IMR-90 (cell line): ENCODE data around the gene ACSS1. TPM values are rescaled to one million over a fixed set of nuclear protein-coding genes. Genes with fewer than 3 reads are reported as not detected.

Experiments
- ATAC-seq: fragments of 200-7000 bp; cut with Tn5 transposase; 2 replicates; pipeline ENCODE4 v1.9.1; 2020; ENCODE audit warnings: low read depth, mild to moderate bottlenecking, moderate library complexity
- BruUV-seq: library from RNA; stranded (reverse); fragments of 400-500 nt; replicated peaks from 2 replicates; lab custom pipeline; 2021; lab: Mats Ljungman, UMichigan
- CTCF ChIA-PET: fragments of 300-600 bp; formaldehyde crosslinking; extraction: SDS; loops from one replicate; lab custom pipeline; 2021; ENCODE audit warnings: antibody characterized with exemption; lab: Yijun Ruan, JAX
- POLR2A ChIA-PET: fragments of 300-600 bp; sonication (Branson Sonifier 250); formaldehyde crosslinking; loops from one replicate; lab custom pipeline; 2022; ENCODE audit warnings: antibody characterized with exemption; ENCODE audit not compliant: unreplicated experiment; lab: Charles Lee
- DNase-seq: peaks from one replicate; pipeline ENCODE4 v3.0.0; 2013
- H2AFZ ChIP-seq: replicated peaks from 2 replicates; pipeline ENCODE3; 2013; ENCODE audit warnings: low read length, mild to moderate bottlenecking; ENCODE audit not compliant: poor library complexity
- H2AK5ac ChIP-seq: 2 replicates; pipeline ENCODE4 v1.6.1; 2013; ENCODE audit warnings: low read depth, low read length, inconsistent platforms
- H2AK9ac ChIP-seq: replicated peaks from 2 replicates; pipeline ENCODE3; 2013; ENCODE audit warnings: mild to moderate bottlenecking, low read depth, low read length, moderate library complexity; ENCODE audit not compliant: poor library complexity
- H2BK120ac ChIP-seq: 2 replicates; pipeline ENCODE4 v1.6.1; 2013; ENCODE audit warnings: low read depth, low read length, inconsistent platforms
- H2BK15ac ChIP-seq: 3 replicates; pipeline ENCODE4 v1.6.1; 2013; ENCODE audit warnings: low read depth, low read length, inconsistent platforms
- H2BK20ac ChIP-seq: 2 replicates; pipeline ENCODE4 v1.6.1; 2013; ENCODE audit warnings: low read depth, mild to moderate bottlenecking, inconsistent platforms, low read length, moderate library complexity
- H2BK5ac ChIP-seq: 2 replicates; pipeline ENCODE4 v1.6.1; 2013; ENCODE audit warnings: mild to moderate bottlenecking, low read depth, low read length, inconsistent platforms; ENCODE audit not compliant: poor library complexity, severe bottlenecking
- H3K14ac ChIP-seq: replicated peaks from 2 replicates; pipeline ENCODE4 v1.6.1; 2013; ENCODE audit warnings: low read depth, low read length, inconsistent platforms
- H3K18ac ChIP-seq: 2 replicates; pipeline ENCODE4 v1.6.1; 2013; ENCODE audit warnings: low read depth, low read length, control low read depth
- H3K23ac ChIP-seq: 2 replicates; pipeline ENCODE4 v1.6.1; 2013; ENCODE audit warnings: low read depth, low read length, inconsistent platforms
- H3K27ac ChIP-seq: 2 replicates; pipeline ENCODE4 v1.5.1; 2013; ENCODE audit warnings: mild to moderate bottlenecking, control low read depth, low read length; ENCODE audit not compliant: insufficient read depth
- H3K27me3 ChIP-seq: 2 replicates; pipeline ENCODE4 v1.6.1; 2013; ENCODE audit warnings: low read length; ENCODE audit not compliant: control insufficient read depth, insufficient read depth
- H3K36me3 ChIP-seq: 2 replicates; pipeline ENCODE4 v1.6.1; 2013; ENCODE audit warnings: low read length, mixed read lengths; ENCODE audit not compliant: control insufficient read depth, insufficient read depth
- H3K4ac ChIP-seq: 2 replicates; pipeline ENCODE4 v1.6.1; 2013; ENCODE audit warnings: low read depth, low read length, inconsistent platforms
- H3K4me1 ChIP-seq: 2 replicates; pipeline ENCODE4 v1.6.1; 2013; ENCODE audit warnings: low read length, mixed read lengths; ENCODE audit not compliant: control insufficient read depth, insufficient read depth
- H3K4me2 ChIP-seq: 2 replicates; pipeline ENCODE4 v1.6.1; 2013; ENCODE audit warnings: low read depth, mild to moderate bottlenecking, control low read depth, low read length, moderate library complexity
- H3K4me3 ChIP-seq: 2 replicates; pipeline ENCODE4 v1.5.1; 2013; ENCODE audit warnings: low read depth, mild to moderate bottlenecking, control low read depth, low read length, moderate library complexity; ENCODE audit not compliant: insufficient read depth
- H3K56ac ChIP-seq: 2 replicates; pipeline ENCODE4 v1.6.1; 2013; ENCODE audit warnings: low read length, inconsistent platforms; ENCODE audit not compliant: insufficient read depth; ENCODE audit errors: extremely low read depth
- H3K79me1 ChIP-seq, 2 experiments: 2 replicates each; pipeline ENCODE4 v1.6.1; 2013; ENCODE audit warnings: low read length in 2 of 2, inconsistent platforms in 1 of 2, low read depth in 1 of 2
- H3K9ac ChIP-seq: 2 replicates; pipeline ENCODE4 v1.6.1; 2013; ENCODE audit warnings: low read depth, low read length, control low read depth
- H3K9me1 ChIP-seq: 2 replicates; pipeline ENCODE4 v1.6.1; 2013; ENCODE audit warnings: low read length, inconsistent platforms; ENCODE audit not compliant: insufficient read depth
- H3K9me3 ChIP-seq: 2 replicates; pipeline ENCODE4 v1.6.1; 2013; ENCODE audit warnings: low read length; ENCODE audit not compliant: control insufficient read depth, insufficient read depth
- H4K20me1 ChIP-seq: 2 replicates; pipeline ENCODE4 v1.6.1; 2013; ENCODE audit warnings: low read length, inconsistent platforms; ENCODE audit not compliant: insufficient read depth
- H4K5ac ChIP-seq: 2 replicates; pipeline ENCODE4 v1.6.1; 2013; ENCODE audit warnings: mild to moderate bottlenecking, low read depth, low read length, control low read depth
- H4K8ac ChIP-seq, 2 experiments: 2 replicates each; pipeline ENCODE4 v1.6.1; 2013; ENCODE audit warnings: low read depth in 2 of 2, low read length in 2 of 2, control low read depth in 1 of 2, inconsistent platforms in 1 of 2
- H4K91ac ChIP-seq: 2 replicates; pipeline ENCODE4 v1.6.1; 2013; ENCODE audit warnings: low read depth, low read length, inconsistent platforms; ENCODE audit not compliant: insufficient read depth
- CEBPB ChIP-seq: IDR thresholded peaks from 2 replicates; pipeline ENCODE4 v1.6.1; 2012; ENCODE audit warnings: low read depth, low read length, improper control_type of control experiment
- CTCF ChIP-seq: conservative IDR thresholded peaks from 2 replicates; pipeline ENCODE4 v1.5.1; 2012; ENCODE audit warnings: mild to moderate bottlenecking, low read depth, low read length, improper control_type of control experiment
- FOS ChIP-seq: fragments of 150-350 bp; IDR thresholded peaks from 2 replicates; pipeline ENCODE4 v1.6.1; 2016; ENCODE audit warnings: low read depth, low read length
- MAFK ChIP-seq: IDR thresholded peaks from 2 replicates; pipeline ENCODE4 v1.6.1; 2012; ENCODE audit warnings: low read depth, low read length, improper control_type of control experiment
- MXI1 ChIP-seq: IDR thresholded peaks from 2 replicates; pipeline ENCODE4 v1.6.1; 2012; ENCODE audit warnings: low read depth, mild to moderate bottlenecking, low read length, moderate library complexity, borderline replicate concordance
- NFE2L2 ChIP-seq: fragments of 150-350 bp; IDR thresholded peaks from 2 replicates; pipeline ENCODE4 v1.6.1; 2016; ENCODE audit warnings: low read depth, mild to moderate bottlenecking, low read length
- RAD21 ChIP-seq: IDR thresholded peaks from 2 replicates; pipeline ENCODE4 v1.6.1; 2012; ENCODE audit warnings: low read length, improper control_type of control experiment
- RFX5 ChIP-seq: IDR thresholded peaks from 2 replicates; pipeline ENCODE4 v1.8.0; 2012; ENCODE audit warnings: low read depth, mild to moderate bottlenecking, low read length, moderate library complexity
- USF2 ChIP-seq: fragments of 150-350 bp; IDR thresholded peaks from 2 replicates; pipeline ENCODE4 v1.6.1; 2017; ENCODE audit warnings: mild to moderate bottlenecking, antibody characterized with exemption, low read length, low read depth
- WGBS, 2 experiments: methylation state at CpG; one replicate each; pipeline versions ENCODE4 v1.1.5 to v1.1.7; 2013; ENCODE audit warnings: missing lambda C conversion rate in 2 of 2; ENCODE audit not compliant: insufficient read length in 1 of 2; ENCODE audit errors: extremely low coverage in 2 of 2; 5-methylcytosine and 5-hydroxymethylcytosine counted together
- dilution Hi-C: fragments of 300-500 bp; cut with HindIII; formaldehyde crosslinking; loops from one replicate; pipeline ENCODE4 v1.14.3; 2018; ENCODE audit warnings: low sequenced_read_pairs; ENCODE audit not compliant: unreplicated experiment
- in situ Hi-C: fragments of 300-500 bp; cut with MboI; formaldehyde crosslinking; loops from 3 replicates; pipeline ENCODE4 v1.14.3; 2019; ENCODE audit warnings: low sequenced_read_pairs, inconsistent platforms, mixed read lengths
- intact Hi-C: fragments of 100-400 bp; cut with micrococcal nuclease; formaldehyde crosslinking; loops from 2 replicates; pipeline ENCODE4 v1.10.0; 2022
- polyA plus RNA-seq, 3 experiments: library from polyadenylated mRNA; depleted of rRNA; stranded (reverse); fragments of >200 nt; gene quantifications; 2 replicates each; pipeline ENCODE4 v1.2.3, GENCODE V29; 2012; ENCODE audit warnings: low replicate concordance in 1 of 3
- total RNA-seq: library from RNA; depleted of rRNA; stranded (reverse); fragments of >200 nt; gene quantifications from 2 replicates; pipeline ENCODE4 v1.2.3, GENCODE V29; 2012
- TF ChIP-seq, protein P1 (sequence below): fragments of 150-350 bp; IDR thresholded peaks from 2 replicates; pipeline ENCODE4 v1.6.1; 2016; ENCODE audit warnings: low read depth, mild to moderate bottlenecking, low read length, moderate library complexity, borderline replicate concordance

Gene ACSS1
- total and polyA plus RNA-seq, 2 of the 4 experiments (the other 2 are of a cell fraction): 0.72 to 1.2 TPM

- Histone ChIP-seq H2BK5ac (no peak overlapping the region), H2AK9ac (peak overlapping the region; percentile 1), H3K36me3 (no peaks in the 10 kb centered on the region), H3K4me1 (peaks cover 10% of the 10 kb centered on the region; the same call in 1 of the 2 replicates), H3K27ac (no peak overlapping the region), H3K79me1 (no peaks in the 10 kb centered on the region), H4K5ac (no peak overlapping the region), H2BK15ac (no peak overlapping the region), H3K9me1 (no peaks in the 10 kb centered on the region), H3K18ac (no peak overlapping the region; the same call in 1 of the 2 replicates), H2AK5ac (no peak overlapping the region), H3K4ac (no peak overlapping the region), H4K91ac (no peak overlapping the region), H2BK20ac (no peak overlapping the region), H4K8ac (no peak overlapping the region), H2BK120ac (no peak overlapping the region), H3K4me2 (peak overlapping the region; percentile 67; the same call in 1 of the 2 replicates), H3K4me3 (peak overlapping the region; percentile 55; the same call in 1 of the 2 replicates), H3K14ac (no peak overlapping the region), H3K23ac (no peak overlapping the region), H4K20me1 (peaks cover 3% of the 10 kb centered on the region; the same call in 1 of the 2 replicates), H3K9me3 (no peaks in the 10 kb centered on the region), H3K9ac (peak overlapping the region; percentile 30; the same call in 1 of the 2 replicates), H3K27me3 (peaks cover 37% of the 10 kb centered on the region; the same call in 1 of the 2 replicates), H2AFZ (peak overlapping the region; percentile 91), H3K56ac (no peak overlapping the region)
- ATAC-seq (no peak), DNase-seq (no peak)
- CTCF ChIA-PET: no interaction called here
- dilution Hi-C loops: no loop called here
- no TSS peak for BruUV-seq
- POLR2A ChIA-PET: no interaction called here
- in situ Hi-C loops: no loop called here
- WGBS, 2 experiments: 17% methylated on average over 17 of the region's 24 CpGs; no CpG with 5 or more reads in 1 of the 2 experiments
- intact Hi-C loops: no loop called here
- TF ChIP-seq CEBPB (no peak), RFX5 (no peak), FOS (no peak), MXI1 (no peak), MAFK (no peak), CTCF (no peak), NFE2L2 (no peak), RAD21 (no peak), USF2 (no peak)
- TF ChIP-seq, protein P1, sequence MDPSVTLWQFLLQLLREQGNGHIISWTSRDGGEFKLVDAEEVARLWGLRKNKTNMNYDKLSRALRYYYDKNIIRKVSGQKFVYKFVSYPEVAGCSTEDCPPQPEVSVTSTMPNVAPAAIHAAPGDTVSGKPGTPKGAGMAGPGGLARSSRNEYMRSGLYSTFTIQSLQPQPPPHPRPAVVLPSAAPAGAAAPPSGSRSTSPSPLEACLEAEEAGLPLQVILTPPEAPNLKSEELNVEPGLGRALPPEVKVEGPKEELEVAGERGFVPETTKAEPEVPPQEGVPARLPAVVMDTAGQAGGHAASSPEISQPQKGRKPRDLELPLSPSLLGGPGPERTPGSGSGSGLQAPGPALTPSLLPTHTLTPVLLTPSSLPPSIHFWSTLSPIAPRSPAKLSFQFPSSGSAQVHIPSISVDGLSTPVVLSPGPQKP: no peak
These were observed 1.2 kb downstream of the ACSS1 start for GRCh38 chr20:25056690-25057233.
